Uterus (tissue), 4 donors: Measurements from ENCODE around the gene NPFFR1. TPM values are rescaled to one million over a fixed set of nuclear protein-coding genes. Genes with fewer than 3 reads are reported as not detected.
"Not testable (repeated sequence)": the region's sequence is repeated elsewhere in the genome, so short reads cannot be mapped to it uniquely, and the experiment has no call there.

ENCODE experiments used
- DNase-seq, 2 donors: peaks; one replicate each; pipeline ENCODE4 v3.0.0-alpha.2; 2019 to 2020
- H3K27ac ChIP-seq, 2 donors: fragments of 200-600 bp; sonication (generic); 1 replicate in 1 of 2; 2 replicates in 1 of 2; pipeline ENCODE4 v1.5.1; 2016 to 2018
- H3K27me3 ChIP-seq, 2 donors: fragments of 200-600 bp; sonication (generic); one replicate each; pipeline ENCODE4 v1.5.1; 2018 to 2019; ENCODE audit warnings: control low read depth in 1 of 2
- H3K36me3 ChIP-seq, 2 donors: fragments of 200-600 bp; sonication (generic); one replicate each; pipeline ENCODE4 v1.5.1; 2019; ENCODE audit warnings: control low read depth in 1 of 2
- H3K4me1 ChIP-seq, 2 donors: fragments of 200-600 bp; sonication (generic); one replicate each; pipeline ENCODE4 v1.5.1; 2018 to 2019; ENCODE audit warnings: control low read depth in 1 of 2
- H3K4me3 ChIP-seq, 2 donors: fragments of 200-600 bp; sonication (generic); 1 replicate in 1 of 2; 2 replicates in 1 of 2; pipeline ENCODE4 v1.5.1; 2018 to 2019; ENCODE audit warnings: mild to moderate bottlenecking in 1 of 2
- H3K9me3 ChIP-seq, 2 donors: fragments of 200-600 bp; sonication (generic); one replicate each; pipeline ENCODE4 v1.5.1; 2019; ENCODE audit warnings: control low read depth in 1 of 2
- POLR2A ChIP-seq, 2 donors: fragments of 450-650 bp; IDR thresholded peaks; one replicate each; pipeline ENCODE4 v1.6.1; 2016; ENCODE audit warnings: antibody characterized with exemption in 2 of 2, mild to moderate bottlenecking in 1 of 2, moderate library complexity in 1 of 2
- intact Hi-C: fragments of 100-400 bp; cut with DNase I; formaldehyde crosslinking; loops from one replicate; pipeline ENCODE4 v1.15.1; 2023; ENCODE audit warnings: low total_unique reads
- total RNA-seq, 4 donors: library from RNA; depleted of rRNA in 3 of 4; stranded (reverse); fragments of >200 nt in 3 of 4; gene quantifications; one replicate each; pipeline versions ENCODE4 v1.1.0 to v1.2.4, GENCODE V29; 2014 to 2023
- TF ChIP-seq, protein P1 (sequence below), 4 experiments: fragments of 200-600 bp in 2 of 4; fragments of 450-650 bp in 2 of 4; sonication (generic) in 2 of 4; IDR thresholded peaks; one replicate each; pipeline ENCODE4 v1.5.1; 2016 to 2019; ENCODE audit warnings: antibody characterized with exemption in 4 of 4, mild to moderate bottlenecking in 2 of 4, moderate library complexity in 1 of 4
- donor health status: DM: yes; HTN: yes; CAD: no.

Gene NPFFR1
- total RNA-seq, 4 donors from 2014 or later = 0.43 to 2.1 TPM; not detected in 2

DNA sequence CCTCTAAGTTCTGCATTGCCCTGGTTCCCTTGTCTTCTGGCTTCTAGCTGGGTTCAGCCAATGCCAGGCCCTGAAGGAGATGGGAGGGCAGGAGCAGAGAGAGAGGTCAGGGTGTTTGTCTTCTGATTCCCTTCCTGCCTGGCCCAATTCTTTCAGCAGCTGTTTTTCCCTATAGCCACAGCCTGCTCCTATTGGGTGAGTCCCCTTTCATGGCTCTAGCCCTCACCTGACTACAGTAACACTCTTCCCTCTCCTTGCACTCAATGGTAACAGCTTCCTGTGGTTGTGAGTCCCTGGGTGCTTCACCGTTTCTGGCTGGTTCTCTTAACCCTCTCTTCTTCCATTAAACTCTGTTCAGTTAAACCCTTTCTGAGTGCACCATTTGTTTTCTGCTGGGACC, 17.1 kb downstream of the NPFFR1 start:
- intact Hi-C loops = no loop called here
- no peaks in the 10 kb centered on the region for H3K27me3 ChIP-seq
- H3K27ac ChIP-seq = no peak overlapping the region
- no peaks in the 10 kb centered on the region for H3K36me3 ChIP-seq
- TF ChIP-seq, protein P1, sequence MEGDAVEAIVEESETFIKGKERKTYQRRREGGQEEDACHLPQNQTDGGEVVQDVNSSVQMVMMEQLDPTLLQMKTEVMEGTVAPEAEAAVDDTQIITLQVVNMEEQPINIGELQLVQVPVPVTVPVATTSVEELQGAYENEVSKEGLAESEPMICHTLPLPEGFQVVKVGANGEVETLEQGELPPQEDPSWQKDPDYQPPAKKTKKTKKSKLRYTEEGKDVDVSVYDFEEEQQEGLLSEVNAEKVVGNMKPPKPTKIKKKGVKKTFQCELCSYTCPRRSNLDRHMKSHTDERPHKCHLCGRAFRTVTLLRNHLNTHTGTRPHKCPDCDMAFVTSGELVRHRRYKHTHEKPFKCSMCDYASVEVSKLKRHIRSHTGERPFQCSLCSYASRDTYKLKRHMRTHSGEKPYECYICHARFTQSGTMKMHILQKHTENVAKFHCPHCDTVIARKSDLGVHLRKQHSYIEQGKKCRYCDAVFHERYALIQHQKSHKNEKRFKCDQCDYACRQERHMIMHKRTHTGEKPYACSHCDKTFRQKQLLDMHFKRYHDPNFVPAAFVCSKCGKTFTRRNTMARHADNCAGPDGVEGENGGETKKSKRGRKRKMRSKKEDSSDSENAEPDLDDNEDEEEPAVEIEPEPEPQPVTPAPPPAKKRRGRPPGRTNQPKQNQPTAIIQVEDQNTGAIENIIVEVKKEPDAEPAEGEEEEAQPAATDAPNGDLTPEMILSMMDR (IDR thresholded peaks at IDR 0.05) = no peak
- TF ChIP-seq POLR2A (IDR thresholded peaks at IDR 0.05) = no peak
- no peak for DNase-seq
- no peaks in the 10 kb centered on the region for H3K4me1 ChIP-seq
- no peaks in the 10 kb centered on the region for H3K9me3 ChIP-seq
- no peak overlapping the region for H3K4me3 ChIP-seq

DNA sequence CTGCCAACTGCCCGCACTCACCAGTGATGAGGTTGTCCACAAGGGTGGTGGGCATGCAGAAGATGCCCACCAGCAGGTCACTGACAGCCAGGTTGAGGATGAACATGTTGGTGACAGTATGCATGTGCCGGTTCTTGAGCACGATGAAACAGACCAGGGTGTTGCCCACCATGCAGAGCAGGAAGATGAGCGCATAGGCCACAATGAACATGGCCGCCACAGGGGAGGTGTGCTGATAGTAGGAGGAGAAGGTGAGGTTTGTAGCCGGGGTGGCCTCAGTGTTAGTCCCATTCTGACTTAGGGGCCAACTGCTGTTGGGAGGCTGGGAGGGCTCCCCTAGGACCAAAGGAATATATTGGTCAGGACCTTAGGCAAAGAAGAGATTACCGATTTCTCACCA, 17.7 kb downstream of the NPFFR1 start:
- no peak overlapping the region for H3K27ac ChIP-seq
- intact Hi-C loops = no loop called here
- TF ChIP-seq POLR2A (IDR thresholded peaks at IDR 0.05) = no peak
- TF ChIP-seq, protein P1 (IDR thresholded peaks at IDR 0.05) = no peak
- DNase-seq = no peak
- no peaks in the 10 kb centered on the region for H3K36me3 ChIP-seq
- H3K9me3 ChIP-seq = no peaks in the 10 kb centered on the region
- H3K27me3 ChIP-seq = no peaks in the 10 kb centered on the region
- H3K4me1 ChIP-seq = no peaks in the 10 kb centered on the region
- H3K4me3 ChIP-seq = no peak overlapping the region

DNA sequence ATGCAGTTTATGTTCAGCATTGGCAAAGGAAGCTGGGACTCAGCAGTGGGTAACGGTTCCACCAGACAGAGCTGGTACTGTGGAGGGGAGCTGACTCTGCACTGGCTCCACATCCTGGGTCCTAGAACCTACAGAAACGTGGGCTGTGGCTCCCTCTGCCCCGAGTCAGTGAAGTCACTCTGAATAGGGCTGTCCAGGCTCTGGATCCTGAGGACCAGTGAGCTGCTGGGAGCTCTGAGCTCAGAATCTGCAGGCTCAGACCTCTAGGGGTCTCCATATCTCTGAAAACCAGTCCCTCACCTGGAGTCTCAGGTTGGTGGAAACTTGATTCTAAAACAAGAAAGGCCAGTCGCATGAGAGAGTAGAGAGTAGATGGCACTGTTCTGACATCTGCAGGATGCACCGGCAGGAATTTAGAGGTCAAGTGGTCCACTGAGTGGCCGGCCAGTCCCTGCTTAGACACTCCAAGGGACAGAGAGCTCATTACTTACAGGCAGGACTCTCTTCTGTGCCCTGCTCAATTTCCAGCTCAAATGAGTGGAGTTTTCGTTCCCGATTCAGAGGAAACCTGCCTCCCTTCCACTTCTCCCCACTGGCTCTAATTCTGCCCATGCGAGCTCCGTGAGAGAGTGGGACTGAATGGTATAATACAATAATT, 18.6 kb downstream of the NPFFR1 start:
- intact Hi-C loops = no loop called here
- Histone ChIP-seq H3K9me3 (no peaks in the 10 kb centered on the region), H3K27ac (no peak overlapping the region), H3K36me3 (no peaks in the 10 kb centered on the region), H3K27me3 (no peaks in the 10 kb centered on the region), H3K4me3 (no peak overlapping the region), H3K4me1 (no peaks in the 10 kb centered on the region)
- TF ChIP-seq POLR2A (IDR thresholded peaks at IDR 0.05) = no peak
- TF ChIP-seq, protein P1 (IDR thresholded peaks at IDR 0.05) = no peak
- no peak for DNase-seq

DNA sequence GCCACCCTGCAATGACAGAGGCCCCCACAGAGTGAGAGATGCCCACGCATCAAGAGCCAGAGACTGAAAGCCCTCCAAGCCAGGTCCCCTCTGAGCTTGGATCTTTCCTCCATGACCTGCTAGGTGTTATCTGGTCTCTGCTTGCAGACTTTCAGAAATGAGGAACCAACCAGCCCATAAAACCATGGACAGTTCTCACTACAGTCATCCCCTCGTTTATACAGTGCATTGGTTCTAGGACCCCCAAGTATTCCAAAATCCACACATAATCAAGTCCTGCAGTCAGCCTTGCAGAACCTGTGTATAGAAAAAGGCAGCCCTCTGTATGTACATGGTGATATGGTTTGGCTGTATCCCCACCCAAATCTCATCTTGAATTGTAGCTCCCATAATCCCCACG, 23.1 kb downstream of the NPFFR1 start:
- H3K36me3 ChIP-seq = no peaks in the 10 kb centered on the region
- no peaks in the 10 kb centered on the region for H3K9me3 ChIP-seq
- H3K27ac ChIP-seq = no peak overlapping the region
- intact Hi-C loops = no loop called here
- no peaks in the 10 kb centered on the region for H3K4me1 ChIP-seq
- H3K4me3 ChIP-seq = no peak overlapping the region
- TF ChIP-seq POLR2A (IDR thresholded peaks at IDR 0.05) = no peak
- TF ChIP-seq, protein P1 (IDR thresholded peaks at IDR 0.05) = no peak
- no peak for DNase-seq
- H3K27me3 ChIP-seq = peaks cover 0 to under 1% of the 10 kb centered on the region in 2 donors

DNA sequence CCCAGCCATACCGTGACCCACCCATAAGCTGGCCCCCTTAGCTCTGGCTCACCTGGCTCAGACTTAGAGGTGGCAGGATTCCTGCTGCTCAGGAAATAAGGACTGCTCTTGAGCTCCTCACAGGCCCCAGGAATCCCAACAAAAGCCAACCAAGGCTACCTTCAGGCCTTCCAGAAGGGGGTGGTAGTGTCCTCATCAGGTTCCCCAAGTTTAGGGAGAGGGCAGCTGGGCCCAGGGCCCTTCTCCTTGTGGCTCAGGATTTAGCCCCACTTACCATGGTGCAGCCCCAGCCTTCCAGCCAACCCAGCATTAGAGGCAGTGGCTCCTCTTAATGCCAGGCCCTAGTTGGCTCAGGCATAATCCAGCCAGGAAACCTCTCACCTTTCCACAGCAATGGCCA, 23.5 kb downstream of the NPFFR1 start:
- Histone ChIP-seq H3K4me3 (no peak overlapping the region), H3K27me3 (peaks cover 0 to 5% of the 10 kb centered on the region in 2 donors), H3K4me1 (no peaks in the 10 kb centered on the region), H3K27ac (no peak overlapping the region), H3K9me3 (no peaks in the 10 kb centered on the region), H3K36me3 (no peaks in the 10 kb centered on the region)
- intact Hi-C loops = no loop called here
- TF ChIP-seq POLR2A (IDR thresholded peaks at IDR 0.05) = no peak
- no peak for DNase-seq

DNA sequence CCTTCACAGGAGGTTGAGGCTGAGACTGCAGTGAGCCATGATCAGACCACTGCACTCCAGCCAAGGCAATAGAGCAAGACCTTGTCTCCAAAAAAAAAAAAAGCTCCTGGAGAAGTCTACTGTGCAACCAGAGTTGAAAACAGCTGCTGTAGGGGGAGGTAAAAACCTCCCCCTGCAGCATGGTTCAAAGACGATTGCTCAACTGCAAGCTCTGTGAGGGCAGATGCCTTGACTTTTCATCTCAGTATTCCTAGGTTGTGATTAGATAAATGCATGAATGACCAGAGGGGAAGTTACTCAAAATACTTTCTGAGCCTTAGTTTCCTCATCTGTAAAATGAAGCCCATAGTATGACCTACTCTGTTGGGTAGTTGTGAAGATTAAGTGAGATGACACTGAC, 25.6 kb downstream of the NPFFR1 start:
- no peak for DNase-seq
- Histone ChIP-seq H3K9me3 (no peaks in the 10 kb centered on the region), H3K36me3 (no peaks in the 10 kb centered on the region), H3K27ac (no peak overlapping the region), H3K27me3 (peaks cover 0 to 7% of the 10 kb centered on the region in 2 donors), H3K4me3 (no peak overlapping the region), H3K4me1 (no peaks in the 10 kb centered on the region)
- TF ChIP-seq, protein P1 (IDR thresholded peaks at IDR 0.05) = no peak
- TF ChIP-seq POLR2A (IDR thresholded peaks at IDR 0.05) = no peak
- intact Hi-C loops = no loop called here

DNA sequence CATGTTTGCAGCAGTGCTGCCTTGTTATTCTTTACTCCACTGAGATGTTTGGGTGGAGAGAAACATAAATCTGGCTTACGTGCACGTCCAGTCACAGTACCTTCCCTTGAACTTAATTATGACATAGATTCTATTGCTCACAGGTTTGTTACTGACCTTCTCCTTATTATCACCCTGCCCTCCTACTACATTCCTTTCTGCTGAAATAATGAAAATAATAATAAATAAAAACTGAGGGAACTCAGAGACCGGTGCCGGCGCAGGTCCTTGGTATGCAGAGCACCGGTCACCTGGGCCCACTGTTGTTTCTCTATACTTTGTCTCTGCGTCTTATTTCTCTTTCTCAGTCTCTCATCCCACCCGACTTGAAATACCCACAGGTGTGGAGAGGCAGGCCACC, 26.0 kb downstream of the NPFFR1 start:
- H3K4me1 ChIP-seq, H3K9me3 ChIP-seq, H3K36me3 ChIP-seq, DNase-seq, intact Hi-C loops, H3K27ac ChIP-seq, H3K27me3 ChIP-seq, H3K4me3 ChIP-seq: not testable (repeated sequence)
